ENCODE data around the gene PHLDB1. TPM values are rescaled to one million over a fixed set of nuclear protein-coding genes. Genes with fewer than 3 reads are reported as not detected.

Gene PHLDB1
- total RNA-seq, 1 experiment from 2014 or later: 36.2 TPM

GRCh38 chr11:118628031-118628430 is 20.6 kb downstream of the PHLDB1 start:
- H3K9ac ChIP-seq (ENCODE audit: low read length): no peak overlapping the region
- no peak overlapping the region for H3K4me3 ChIP-seq (replicated peaks in 1 of 2; ENCODE audit: low read depth in 1 of 2, low read length in 2 of 2)
- no peak for TF ChIP-seq EGR1 (IDR thresholded peaks at IDR 0.05; ENCODE audit: low read depth)
- no peak for TF ChIP-seq CEBPB (IDR thresholded peaks at IDR 0.05; ENCODE audit: low read depth)
- TF ChIP-seq SRF (IDR thresholded peaks at IDR 0.05; ENCODE audit: low read depth): no peak
- TF ChIP-seq TCF7L2 (IDR thresholded peaks at IDR 0.05; ENCODE audit: borderline replicate concordance, extremely low read depth, insufficient read depth, insufficient read length): no peak
- no peak for TF ChIP-seq EZH2 (IDR thresholded peaks at IDR 0.05)
- no peak for TF ChIP-seq MAX (IDR thresholded peaks at IDR 0.05)
- TF ChIP-seq CTCF (IDR thresholded peaks at IDR 0.05 in 2 of 3, conservative IDR thresholded peaks at IDR 0.05 in 1 of 3; ENCODE audit: borderline replicate concordance in 1 of 3, insufficient read depth in 1 of 3, low read depth in 2 of 3, low read length in 2 of 3): no peak
- no peak for TF ChIP-seq ATF3 (IDR thresholded peaks at IDR 0.05)
- no peak for TF ChIP-seq ZFX (IDR thresholded peaks at IDR 0.05)
- no peak for TF ChIP-seq POLR2AphosphoS5 (IDR thresholded peaks at IDR 0.05; ENCODE audit: low read depth, low read length)
- no peak for TF ChIP-seq ZNF274 (IDR thresholded peaks at IDR 0.05; ENCODE audit: low read depth, low read length)
- H4K20me1 ChIP-seq (ENCODE audit: insufficient read depth): no peaks in the 10 kb centered on the region
- no TSS peak for BruUV-seq (replicated peaks)
- no peak overlapping the region for H3K4me2 ChIP-seq (ENCODE audit: low read length)
- ChIA-PET CTCF (no interaction called here), RAD21 (ENCODE audit: low non-redundant PET in 1 of 2, low total read pairs in 2 of 2, uncharacterized antibody in 2 of 2, unreplicated experiment in 2 of 2) (no interaction called here), POLR2A (no interaction called here)
- H2AFZ ChIP-seq (ENCODE audit: low read depth, low read length, poor library complexity, severe bottlenecking): no peak overlapping the region
- no peaks in the 10 kb centered on the region for H3K9me2 ChIP-seq (ENCODE audit: insufficient read depth)
- H3K27ac ChIP-seq (ENCODE audit: low read depth, low read length): no peak overlapping the region
- no peaks in the 10 kb centered on the region for H3K27me3 ChIP-seq (ENCODE audit: insufficient read depth, low read length)
- no peaks in the 10 kb centered on the region for H3K9me3 ChIP-seq (ENCODE audit: control insufficient read depth in 1 of 2, insufficient read depth in 1 of 2, low read depth in 1 of 2, low read length in 2 of 2)
- peaks cover 31 to 32% of the 10 kb centered on the region in 2 experiments for H3K4me1 ChIP-seq (ENCODE audit: control insufficient read depth in 1 of 2, insufficient read depth in 2 of 2, low read length in 2 of 2)
- intact Hi-C loops (cut with micrococcal nuclease): no loop called here
- no peak for ATAC-seq
- DNase-seq (ENCODE audit: low read depth, low spot score): no peak
- H3K79me2 ChIP-seq (ENCODE audit: insufficient read depth, low read length): no peaks in the 10 kb centered on the region
- peaks cover 5 to 19% of the 10 kb centered on the region in 2 experiments; a peak in 2 of 4 replicates for H3K36me3 ChIP-seq (ENCODE audit: control insufficient read depth in 1 of 2, insufficient read depth in 2 of 2, low read length in 2 of 2)

Data from HCT116 (cell line).